Esophagus muscularis mucosa (tissue), 4 donors: Measurements from ENCODE around the gene MYO15B.

Experiments
- EP300 ChIP-seq: sonication (generic); formaldehyde crosslinking; IDR thresholded peaks from one replicate; pipeline ENCODE4 v1.6.1; 2017; ENCODE audit warnings: antibody characterized with exemption
- POLR2A ChIP-seq: fragments of 450-650 bp; IDR thresholded peaks from one replicate; pipeline ENCODE4 v1.6.1; 2017; ENCODE audit warnings: antibody characterized with exemption, moderate library complexity, mild to moderate bottlenecking, low read depth
- TF ChIP-seq, protein P1 (sequence below), 3 experiments: fragments of 200-600 bp in 2 of 3; fragments of 450-650 bp in 1 of 3; sonication (generic) in 2 of 3; IDR thresholded peaks; one replicate each; pipeline ENCODE4 v1.5.1; 2017 to 2019; ENCODE audit warnings: antibody characterized with exemption in 3 of 3, mild to moderate bottlenecking in 2 of 3, moderate library complexity in 1 of 3

GRCh38 chr17:75640556-75641119 lies 53.0 kb downstream of the MYO15B start:
- TF ChIP-seq, protein P1, sequence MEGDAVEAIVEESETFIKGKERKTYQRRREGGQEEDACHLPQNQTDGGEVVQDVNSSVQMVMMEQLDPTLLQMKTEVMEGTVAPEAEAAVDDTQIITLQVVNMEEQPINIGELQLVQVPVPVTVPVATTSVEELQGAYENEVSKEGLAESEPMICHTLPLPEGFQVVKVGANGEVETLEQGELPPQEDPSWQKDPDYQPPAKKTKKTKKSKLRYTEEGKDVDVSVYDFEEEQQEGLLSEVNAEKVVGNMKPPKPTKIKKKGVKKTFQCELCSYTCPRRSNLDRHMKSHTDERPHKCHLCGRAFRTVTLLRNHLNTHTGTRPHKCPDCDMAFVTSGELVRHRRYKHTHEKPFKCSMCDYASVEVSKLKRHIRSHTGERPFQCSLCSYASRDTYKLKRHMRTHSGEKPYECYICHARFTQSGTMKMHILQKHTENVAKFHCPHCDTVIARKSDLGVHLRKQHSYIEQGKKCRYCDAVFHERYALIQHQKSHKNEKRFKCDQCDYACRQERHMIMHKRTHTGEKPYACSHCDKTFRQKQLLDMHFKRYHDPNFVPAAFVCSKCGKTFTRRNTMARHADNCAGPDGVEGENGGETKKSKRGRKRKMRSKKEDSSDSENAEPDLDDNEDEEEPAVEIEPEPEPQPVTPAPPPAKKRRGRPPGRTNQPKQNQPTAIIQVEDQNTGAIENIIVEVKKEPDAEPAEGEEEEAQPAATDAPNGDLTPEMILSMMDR (IDR thresholded peaks at IDR 0.05), result no peak
- TF ChIP-seq POLR2A (no peak), EP300 (no peak)
